Upper lobe of left lung (tissue), 4 donors: ENCODE data around the gene SLC22A16.

ENCODE experiments used
- POLR2A ChIP-seq, 4 donors: fragments of 450-650 bp; IDR thresholded peaks; one replicate each; pipeline ENCODE4 v1.5.1; 2016 to 2017; ENCODE audit warnings: antibody characterized with exemption in 4 of 4, mild to moderate bottlenecking in 2 of 4
- POLR2AphosphoS5 ChIP-seq, 2 donors: sonication (generic); formaldehyde crosslinking; IDR thresholded peaks; one replicate each; pipeline ENCODE4 v1.5.1; 2017; ENCODE audit warnings: antibody characterized with exemption in 2 of 2
- TF ChIP-seq, protein P1 (sequence below), 6 experiments: fragments of 450-650 bp in 4 of 6; fragments of 200-600 bp in 2 of 6; sonication (generic) in 2 of 6; IDR thresholded peaks; one replicate each; pipeline ENCODE4 v1.5.1; 2016 to 2019; ENCODE audit warnings: antibody characterized with exemption in 6 of 6

DNA sequence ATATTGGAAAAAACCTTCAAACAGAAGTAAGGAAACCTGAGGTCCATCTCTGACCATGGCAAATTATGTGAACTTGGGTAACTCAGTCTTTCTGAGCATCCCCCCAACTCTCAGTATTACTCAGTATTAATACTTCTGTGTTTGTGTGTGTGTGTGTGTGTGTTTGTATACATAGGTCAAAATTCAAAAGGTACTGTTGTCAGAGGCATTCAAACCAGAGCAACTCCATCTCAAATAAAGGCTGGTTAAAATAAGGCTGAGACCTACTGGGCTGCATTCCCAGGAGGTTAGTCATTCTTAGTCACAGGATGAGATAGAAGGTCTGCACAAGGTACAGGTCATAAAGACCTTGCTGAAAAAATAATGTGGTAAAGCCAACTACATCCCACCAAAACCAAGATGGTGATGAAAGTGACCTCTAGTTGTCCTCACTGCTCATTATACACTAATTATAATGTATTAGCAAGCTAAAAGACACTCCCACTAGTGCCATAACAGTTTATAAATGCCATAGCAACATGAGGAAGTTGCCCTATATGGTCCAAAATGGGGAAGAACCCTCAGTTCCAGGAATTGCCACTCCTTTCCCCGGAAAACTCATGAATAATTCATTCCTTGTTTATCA, 33.3 kb upstream of the SLC22A16 start:
- TF ChIP-seq, protein P1, sequence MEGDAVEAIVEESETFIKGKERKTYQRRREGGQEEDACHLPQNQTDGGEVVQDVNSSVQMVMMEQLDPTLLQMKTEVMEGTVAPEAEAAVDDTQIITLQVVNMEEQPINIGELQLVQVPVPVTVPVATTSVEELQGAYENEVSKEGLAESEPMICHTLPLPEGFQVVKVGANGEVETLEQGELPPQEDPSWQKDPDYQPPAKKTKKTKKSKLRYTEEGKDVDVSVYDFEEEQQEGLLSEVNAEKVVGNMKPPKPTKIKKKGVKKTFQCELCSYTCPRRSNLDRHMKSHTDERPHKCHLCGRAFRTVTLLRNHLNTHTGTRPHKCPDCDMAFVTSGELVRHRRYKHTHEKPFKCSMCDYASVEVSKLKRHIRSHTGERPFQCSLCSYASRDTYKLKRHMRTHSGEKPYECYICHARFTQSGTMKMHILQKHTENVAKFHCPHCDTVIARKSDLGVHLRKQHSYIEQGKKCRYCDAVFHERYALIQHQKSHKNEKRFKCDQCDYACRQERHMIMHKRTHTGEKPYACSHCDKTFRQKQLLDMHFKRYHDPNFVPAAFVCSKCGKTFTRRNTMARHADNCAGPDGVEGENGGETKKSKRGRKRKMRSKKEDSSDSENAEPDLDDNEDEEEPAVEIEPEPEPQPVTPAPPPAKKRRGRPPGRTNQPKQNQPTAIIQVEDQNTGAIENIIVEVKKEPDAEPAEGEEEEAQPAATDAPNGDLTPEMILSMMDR (IDR thresholded peaks at IDR 0.05), result no peak
- TF ChIP-seq POLR2A (IDR thresholded peaks at IDR 0.05) (no peak), POLR2AphosphoS5 (IDR thresholded peaks at IDR 0.05) (no peak)
